ENCODE results near the gene C15orf39.

Gene C15orf39

GRCh38 chr15:75193976-75194375 lies 7.7 kb upstream of the C15orf39 start:
- no peak for TF ChIP-seq CTCF (IDR thresholded peaks at IDR 0.05; ENCODE audit: low read depth, low read length)
- no peak for DNase-seq (ENCODE audit: extremely low read depth, low read depth)

- no peak for DNase-seq (ENCODE audit: extremely low read depth, low read depth)
- TF ChIP-seq CTCF (IDR thresholded peaks at IDR 0.05; ENCODE audit: low read depth, low read length) = no peak
Observed at GRCh38 chr15:75194397-75194796, 7.3 kb upstream of the C15orf39 start.

GRCh38 chr15:75195122-75195765 lies 6.4 kb upstream of the C15orf39 start:
- no peak for DNase-seq (ENCODE audit: extremely low read depth, low read depth)
- no peak for TF ChIP-seq CTCF (IDR thresholded peaks at IDR 0.05; ENCODE audit: low read depth, low read length)

- TF ChIP-seq CTCF (IDR thresholded peaks at IDR 0.05; ENCODE audit: low read depth, low read length) = no peak
- DNase-seq (ENCODE audit: extremely low read depth, low read depth) = no peak
Observed at GRCh38 chr15:75195766-75196241, 5.9 kb upstream of the C15orf39 start.

GRCh38 chr15:75197062-75197630 lies 4.5 kb upstream of the C15orf39 start:
- no peak for TF ChIP-seq CTCF (IDR thresholded peaks at IDR 0.05; ENCODE audit: low read depth, low read length)
- DNase-seq (ENCODE audit: extremely low read depth, low read depth) = no peak

- DNase-seq (ENCODE audit: extremely low read depth, low read depth) = no peak
- no peak for TF ChIP-seq CTCF (IDR thresholded peaks at IDR 0.05; ENCODE audit: low read depth, low read length)
Observed at GRCh38 chr15:75198560-75199356, 2.9 kb upstream of the C15orf39 start.
